Astrocyte (in vitro differentiated cells and primary cell): ENCODE data around the gene EPB41L3. TPM values are rescaled to one million over a fixed set of nuclear protein-coding genes. Genes with fewer than 3 reads are reported as not detected.
A peak's percentile ranks its signal among the peaks of the same experiment; 100 is the strongest.

Source experiments
- DNase-seq: peaks from one replicate; pipeline ENCODE4 v3.0.0-alpha.2; 2010; ENCODE audit warnings: low read depth
- FAIRE-seq: peaks from 2 replicates; lab custom pipeline; 2011; peaks lifted over from hg19 to GRCh38; lab: Jason Lieb, UNC
- H2AFZ ChIP-seq: 2 replicates; pipeline ENCODE4 v1.6.0; 2012; ENCODE audit warnings: low read depth, low read length, inconsistent platforms
- H3K27ac ChIP-seq: 2 replicates; pipeline ENCODE4 v1.5.1; 2011; ENCODE audit warnings: low read depth, low read length, inconsistent platforms
- H3K27me3 ChIP-seq: 2 replicates; pipeline ENCODE4 v1.6.0; 2011; ENCODE audit warnings: low read length, inconsistent platforms; ENCODE audit not compliant: insufficient read depth
- H3K36me3 ChIP-seq: 2 replicates; pipeline ENCODE4 v1.5.1; 2011; ENCODE audit warnings: low read length, inconsistent platforms; ENCODE audit not compliant: insufficient read depth
- H3K4me1 ChIP-seq: 2 replicates; pipeline ENCODE4 v1.5.1; 2011; ENCODE audit warnings: low read length, inconsistent platforms; ENCODE audit not compliant: insufficient read depth
- H3K4me2 ChIP-seq: 2 replicates; pipeline ENCODE4 v1.6.0; 2012; ENCODE audit warnings: low read length, inconsistent platforms
- H3K4me3 ChIP-seq: 2 replicates; pipeline ENCODE4 v1.5.1; 2011; ENCODE audit warnings: low read depth, mild to moderate bottlenecking, low read length, inconsistent platforms; ENCODE audit not compliant: insufficient read depth
- H3K79me2 ChIP-seq: 2 replicates; pipeline ENCODE4 v1.6.0; 2012; ENCODE audit warnings: mild to moderate bottlenecking, low read length, inconsistent platforms; ENCODE audit not compliant: insufficient read depth
- H3K9ac ChIP-seq: 2 replicates; pipeline ENCODE4 v1.6.0; 2012; ENCODE audit warnings: mild to moderate bottlenecking, low read length, inconsistent platforms
- H3K9me3 ChIP-seq: 2 replicates; pipeline ENCODE4 v1.5.1; 2012; ENCODE audit warnings: low read depth, mild to moderate bottlenecking, low read length, inconsistent platforms; ENCODE audit not compliant: insufficient read depth
- H4K20me1 ChIP-seq: 2 replicates; pipeline ENCODE4 v1.6.0; 2012; ENCODE audit warnings: low read length, inconsistent platforms; ENCODE audit not compliant: insufficient read depth
- H3K27ac Mint-ChIP-seq: one replicate; pipeline ENCODE4 v1.8.0; 2021; ENCODE audit warnings: mild to moderate bottlenecking, mixed read lengths; ENCODE audit not compliant: unreplicated experiment
- H3K27me3 Mint-ChIP-seq: one replicate; pipeline ENCODE4 v1.8.0; 2021; ENCODE audit warnings: low read depth, mixed read lengths; ENCODE audit not compliant: unreplicated experiment
- H3K36me3 Mint-ChIP-seq: one replicate; pipeline ENCODE4 v1.8.0; 2021; ENCODE audit warnings: low read depth, mixed read lengths; ENCODE audit not compliant: unreplicated experiment
- H3K4me1 Mint-ChIP-seq: one replicate; pipeline ENCODE4 v1.8.0; 2021; ENCODE audit warnings: low read depth, mixed read lengths; ENCODE audit not compliant: unreplicated experiment
- H3K4me3 Mint-ChIP-seq: one replicate; pipeline ENCODE4 v1.8.0; 2021; ENCODE audit warnings: mild to moderate bottlenecking, moderate library complexity, mixed read lengths; ENCODE audit not compliant: unreplicated experiment
- H3K9me3 Mint-ChIP-seq: one replicate; pipeline ENCODE4 v1.8.0; 2021; ENCODE audit warnings: mild to moderate bottlenecking, mixed read lengths; ENCODE audit not compliant: unreplicated experiment
- CTCF ChIP-seq: IDR thresholded peaks from 2 replicates; pipeline ENCODE4 v1.5.1; 2011; ENCODE audit warnings: low read depth, mild to moderate bottlenecking, inconsistent platforms, low read length, moderate library complexity; ENCODE audit not compliant: insufficient read depth
- EZH2 ChIP-seq: IDR thresholded peaks from 2 replicates; pipeline ENCODE4 v1.6.1; 2012; ENCODE audit warnings: mild to moderate bottlenecking, low read length, inconsistent platforms; ENCODE audit not compliant: insufficient read depth
- total RNA-seq: library from RNA; stranded (reverse); gene quantifications from 2 replicates; pipeline ENCODE4 v1.2.1, GENCODE V29; 2021

EPB41L3 gene
- total RNA-seq, 1 donor from 2014 or later, result 97.0 TPM

GRCh38 chr18:5556310-5556974 is 12.6 kb upstream of the EPB41L3 start:
- no peaks in the 10 kb centered on the region for H3K79me2 ChIP-seq
- peaks cover 12% of the 10 kb centered on the region for H3K4me1 ChIP-seq
- DNase-seq (peak; percentile 69), FAIRE-seq (peak; percentile 29)
- H3K27ac ChIP-seq, result peak overlapping the region; percentile 62
- Mint-ChIP-seq H3K4me3 (no peak overlapping the region), H3K27me3 (no peaks in the 10 kb centered on the region), H3K4me1 (no peaks in the 10 kb centered on the region), H3K27ac (no peak overlapping the region), H3K9me3 (no peaks in the 10 kb centered on the region), H3K36me3 (no peaks in the 10 kb centered on the region)
- peak overlapping the region; percentile 34 for H3K9ac ChIP-seq
- TF ChIP-seq CTCF, result no peak
- TF ChIP-seq EZH2, result no peak
- H3K36me3 ChIP-seq, result no peaks in the 10 kb centered on the region
- peak overlapping the region; percentile 72 for H2AFZ ChIP-seq
- H3K4me3 ChIP-seq, result no peak overlapping the region
- no peaks in the 10 kb centered on the region for H3K9me3 ChIP-seq
- no peaks in the 10 kb centered on the region for H3K27me3 ChIP-seq
- H4K20me1 ChIP-seq, result no peaks in the 10 kb centered on the region
- peak overlapping the region; percentile 74 for H3K4me2 ChIP-seq

GRCh38 chr18:5554629-5555028 is 10.8 kb upstream of the EPB41L3 start:
- H3K4me3 ChIP-seq, result no peak overlapping the region
- H3K4me1 Mint-ChIP-seq, result no peaks in the 10 kb centered on the region

More at GRCh38 chr18:5554629-5555028, 10.8 kb upstream of the EPB41L3 start:
- H3K9me3 ChIP-seq, result no peaks in the 10 kb centered on the region
- no peaks in the 10 kb centered on the region for H3K36me3 ChIP-seq
- FAIRE-seq (no peak), DNase-seq (no peak)
- no peak overlapping the region for H2AFZ ChIP-seq
- no peaks in the 10 kb centered on the region for H3K79me2 ChIP-seq
- no peak overlapping the region for H3K4me2 ChIP-seq
- Mint-ChIP-seq H3K36me3 (no peaks in the 10 kb centered on the region), H3K27me3 (no peaks in the 10 kb centered on the region), H3K27ac (no peak overlapping the region), H3K4me3 (no peak overlapping the region), H3K9me3 (no peaks in the 10 kb centered on the region)
- H3K27me3 ChIP-seq, result no peaks in the 10 kb centered on the region
- peaks cover 12% of the 10 kb centered on the region for H3K4me1 ChIP-seq
- TF ChIP-seq CTCF (no peak), EZH2 (no peak)
- H3K9ac ChIP-seq, result no peak overlapping the region
- H3K27ac ChIP-seq, result no peak overlapping the region
- H4K20me1 ChIP-seq, result no peaks in the 10 kb centered on the region
